ENCODE results near the gene ERF.

Gene ERF
- 28.7 to 40.4 reads per million in 2 experiments for total RNA-seq

DNA sequence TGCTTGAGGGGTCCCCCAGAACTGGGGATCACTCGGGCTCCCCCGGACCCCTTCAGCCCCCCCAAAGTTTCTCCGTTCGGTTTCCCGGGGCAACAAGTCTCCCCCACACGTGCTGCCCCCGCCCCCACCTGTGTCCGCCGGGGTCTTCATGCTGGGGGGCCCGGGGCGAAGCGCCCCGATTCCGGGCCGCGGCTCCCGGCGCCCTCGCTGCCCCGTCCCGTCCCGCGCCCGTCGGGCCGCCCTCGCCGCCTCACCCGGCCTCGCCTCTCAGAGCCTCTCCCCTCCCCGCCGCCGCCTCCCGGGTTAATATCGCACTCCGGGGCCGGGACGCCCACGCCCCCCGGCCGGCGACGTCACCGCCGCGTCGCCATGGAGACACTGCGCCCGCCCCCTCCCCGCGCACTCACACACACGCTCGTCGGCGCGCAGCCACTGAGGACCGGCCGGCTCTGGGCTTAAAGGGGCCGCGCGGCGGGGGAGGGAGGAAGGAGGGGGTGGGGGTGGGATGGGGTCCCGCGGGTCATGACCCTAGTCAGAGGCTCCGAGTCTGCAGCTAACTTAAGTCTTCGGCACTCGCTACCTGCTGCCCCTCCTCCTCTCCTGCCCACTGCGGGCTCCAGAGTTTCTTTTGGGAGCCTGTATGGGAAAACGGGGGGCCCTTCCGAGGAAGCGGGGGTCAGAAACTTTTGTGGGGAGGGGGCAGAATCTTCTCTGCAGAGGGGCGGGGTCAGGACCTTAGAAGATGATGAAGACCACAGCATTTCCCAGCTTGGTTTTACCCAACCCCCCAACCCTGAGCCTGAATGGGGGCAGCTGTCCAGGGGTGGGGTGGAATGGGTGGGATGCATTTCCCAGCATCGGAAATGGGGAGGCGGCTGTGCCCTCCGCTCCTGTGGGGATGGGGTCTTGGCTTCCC lies at the start of gene ERF:
TSS of gene ERF (minus strand) at position 279 of the 916 bp plus-strand sequence. CDS start at position 150, 129 bp downstream.
- peak; percentile 88 for DNase-seq (ENCODE audit: low read depth)

- DNase-seq (ENCODE audit: low read depth), result no peak
These were observed 48.9 kb upstream of the ERF start for GRCh38 chr19:42303876-42304275.

DNA sequence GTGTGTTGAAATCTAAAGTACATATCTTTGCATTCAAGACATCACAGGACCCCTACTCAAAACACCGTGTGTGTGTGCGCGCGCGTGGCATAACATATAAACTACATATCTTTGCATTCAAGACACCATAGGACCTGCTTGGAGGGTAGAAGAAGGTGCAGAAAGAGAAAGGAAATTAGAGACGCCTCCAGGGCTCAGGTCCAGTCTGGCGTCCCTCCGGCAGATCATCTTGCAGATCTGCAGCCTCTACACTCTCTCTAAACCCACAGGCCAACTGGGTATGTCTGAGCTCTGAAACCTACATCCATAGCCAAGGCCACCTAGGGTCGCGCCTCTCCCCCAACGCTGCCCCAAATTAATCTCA lies 48.2 kb upstream of the ERF start:
- DNase-seq (ENCODE audit: low read depth), result no peak

- no peak for DNase-seq (ENCODE audit: low read depth)
These were observed 46.8 kb upstream of the ERF start, which contains the start of gene PRR19 for GRCh38 chr19:42301646-42302203. PRR19 (plus strand) TSS chr19:42302132; CDS start chr19:42309585, 7,453 bp downstream.

DNA sequence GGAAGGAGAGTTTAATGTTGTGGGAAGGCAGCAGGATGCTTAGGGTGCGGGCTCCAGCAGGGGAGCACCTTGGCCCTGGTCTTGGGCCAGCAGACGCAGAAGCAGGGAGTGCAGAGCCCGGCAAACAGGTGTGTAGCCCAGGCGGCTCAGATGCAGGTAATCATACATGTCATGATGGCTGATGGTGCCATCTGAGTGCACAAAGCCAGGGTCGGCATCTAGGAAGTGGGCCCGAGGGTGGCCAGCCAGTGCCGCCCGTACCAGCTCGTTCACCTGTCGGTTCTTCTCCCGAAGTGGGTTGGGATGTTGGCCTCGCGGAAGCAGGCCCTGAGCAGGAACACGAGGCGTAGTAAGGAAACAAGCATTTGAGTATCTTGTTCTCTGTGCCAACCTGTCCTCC lies 42.1 kb upstream of the ERF start:
- no peak for DNase-seq (ENCODE audit: low read depth)

GRCh38 chr19:42295831-42296525 lies 41.0 kb upstream of the ERF start:
- peak; percentile 82 for DNase-seq (ENCODE audit: low read depth)

GRCh38 chr19:42295342-42295741 lies 40.4 kb upstream of the ERF start:
- DNase-seq (ENCODE audit: low read depth), result no peak

- no peak for DNase-seq (ENCODE audit: low read depth)
These were observed 39.7 kb upstream of the ERF start for GRCh38 chr19:42294471-42295137.

GRCh38 chr19:42293948-42294347 lies 39.0 kb upstream of the ERF start:
- DNase-seq (ENCODE audit: low read depth), result no peak

GRCh38 chr19:42293540-42293939 lies 38.6 kb upstream of the ERF start:
- DNase-seq (ENCODE audit: low read depth), result no peak

DNA sequence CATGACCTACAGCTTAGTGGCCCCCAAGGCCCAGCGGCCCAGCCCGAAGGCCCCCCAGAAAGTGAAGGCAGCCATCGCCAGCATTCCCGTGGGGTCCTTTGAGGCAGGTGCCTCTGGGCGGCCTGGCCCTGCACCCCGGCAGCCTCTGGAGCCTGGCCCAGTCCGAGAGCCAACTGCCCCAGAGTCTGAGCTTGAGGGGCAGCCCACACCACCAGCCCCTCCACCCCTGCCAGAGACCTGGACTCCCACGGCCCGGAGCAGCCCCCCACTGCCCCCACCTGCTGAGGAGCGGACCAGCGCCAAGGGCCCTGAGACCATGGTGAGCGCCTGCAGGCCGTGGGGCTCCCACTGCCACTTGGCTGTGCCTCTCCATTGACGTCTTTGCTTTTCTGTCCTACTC lies 38.0 kb upstream of the ERF start:
- DNase-seq (ENCODE audit: low read depth), result no peak

GRCh38 chr19:42292042-42292960 lies 37.4 kb upstream of the ERF start:
- DNase-seq (ENCODE audit: low read depth), result no peak

- DNase-seq (ENCODE audit: low read depth), result no peak
These were observed 36.5 kb upstream of the ERF start for GRCh38 chr19:42291435-42291810.

DNA sequence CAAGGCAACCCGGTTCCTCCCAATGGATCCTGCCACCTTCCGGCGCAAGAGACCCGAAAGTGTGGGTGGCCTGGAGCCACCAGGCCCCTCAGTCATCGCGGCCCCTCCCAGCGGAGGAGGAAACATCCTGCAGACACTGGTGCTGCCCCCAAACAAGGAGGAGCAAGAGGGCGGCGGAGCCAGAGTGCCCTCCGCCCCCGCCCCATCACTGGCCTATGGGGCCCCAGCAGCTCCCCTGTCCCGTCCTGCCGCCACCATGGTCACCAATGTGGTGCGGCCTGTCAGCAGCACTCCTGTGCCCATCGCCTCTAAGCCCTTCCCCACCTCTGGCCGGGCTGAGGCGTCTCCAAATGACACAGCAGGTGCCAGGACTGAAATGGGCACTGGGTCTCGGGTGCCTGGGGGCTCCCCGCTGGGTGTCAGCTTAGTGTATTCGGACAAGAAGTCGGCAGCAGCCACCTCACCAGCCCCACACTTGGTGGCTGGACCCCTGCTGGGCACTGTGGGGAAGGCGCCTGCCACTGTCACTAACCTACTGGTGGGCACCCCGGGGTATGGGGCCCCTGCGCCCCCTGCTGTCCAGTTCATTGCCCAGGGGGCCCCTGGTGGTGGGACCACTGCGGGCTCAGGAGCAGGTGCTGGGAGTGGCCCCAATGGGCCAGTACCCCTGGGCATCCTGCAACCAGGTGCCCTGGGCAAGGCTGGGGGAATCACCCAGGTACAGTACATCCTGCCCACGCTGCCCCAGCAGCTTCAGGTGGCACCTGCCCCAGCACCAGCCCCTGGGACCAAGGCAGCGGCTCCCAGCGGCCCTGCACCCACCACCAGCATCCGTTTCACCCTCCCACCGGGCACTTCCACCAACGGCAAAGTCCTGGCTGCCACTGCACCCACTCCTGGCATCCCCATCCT lies 35.9 kb upstream of the ERF start:
- peak; percentile 56 for DNase-seq (ENCODE audit: low read depth)

GRCh38 chr19:42290136-42290522 lies 35.2 kb upstream of the ERF start:
- no peak for DNase-seq (ENCODE audit: low read depth)

- no peak for DNase-seq (ENCODE audit: low read depth)
These were observed 34.7 kb upstream of the ERF start for GRCh38 chr19:42289556-42290041.

- no peak for DNase-seq (ENCODE audit: low read depth)
These were observed 34.1 kb upstream of the ERF start for GRCh38 chr19:42288881-42289555.

GRCh38 chr19:42288387-42288786 lies 33.5 kb upstream of the ERF start:
- no peak for DNase-seq (ENCODE audit: low read depth)

DNA sequence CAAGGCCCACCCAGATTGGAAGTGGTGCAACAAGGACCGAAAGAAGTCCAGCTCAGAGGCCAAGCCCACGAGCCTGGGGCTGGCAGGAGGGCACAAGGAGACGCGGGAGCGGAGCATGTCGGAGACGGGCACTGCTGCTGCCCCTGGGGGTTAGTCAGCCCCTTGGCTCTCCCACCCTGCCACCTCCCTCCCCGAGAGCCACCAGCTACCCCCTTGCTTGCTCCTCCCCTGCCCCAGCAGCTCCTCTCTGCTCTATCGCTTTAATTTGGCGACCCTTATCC lies 32.8 kb upstream of the ERF start:
- no peak for DNase-seq (ENCODE audit: low read depth)
